ENCODE data around the gene FIGNL1. TPM values are rescaled to one million over a fixed set of nuclear protein-coding genes. Genes with fewer than 3 reads are reported as not detected.

The FIGNL1 gene
- total RNA-seq, 1 experiment from 2014 or later: 28.0 TPM

DNA sequence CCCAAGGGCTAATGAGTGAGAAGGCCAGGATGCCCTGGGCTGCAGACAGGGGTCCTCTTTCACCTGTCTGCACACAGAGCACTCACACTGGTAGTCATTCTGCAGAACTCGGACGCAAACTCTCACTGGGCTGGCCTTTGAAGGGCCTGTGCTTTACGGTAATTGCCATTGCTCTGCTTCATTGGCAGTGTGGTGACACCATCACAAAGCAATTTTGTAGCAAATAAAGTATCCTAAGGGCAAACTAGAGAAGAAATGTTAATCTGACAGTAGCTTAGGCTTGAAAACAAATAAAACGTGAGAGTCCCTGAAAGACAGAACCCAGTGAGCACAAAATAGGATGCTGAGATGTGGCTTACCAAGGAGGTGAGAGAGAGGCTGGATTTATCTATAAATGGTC, 30.6 kb upstream of the FIGNL1 start:
- in situ Hi-C loops (cut with HindIII; ENCODE audit: low pct_unique_long_range_greater_than_20kb, low sequenced_read_pairs): no loop called here
- POLR2A ChIA-PET: no interaction called here
- no peak for DNase-seq (ENCODE audit: low read depth, low spot score)

GRCh38 chr7:50479743-50480517, 29.8 kb upstream of the FIGNL1 start:
- in situ Hi-C loops (cut with HindIII; ENCODE audit: low pct_unique_long_range_greater_than_20kb, low sequenced_read_pairs) (no loop called here), intact Hi-C loops (cut with micrococcal nuclease; ENCODE audit: unreplicated experiment) (no loop called here)
- no peak for ATAC-seq
- Histone ChIP-seq H3K36me3 (ENCODE audit: control insufficient read depth, insufficient read depth, low read length) (no peaks in the 10 kb centered on the region), H3K4me1 (ENCODE audit: control insufficient read depth, insufficient read depth, low read length) (no peaks in the 10 kb centered on the region), H3K27me3 (ENCODE audit: control insufficient read depth, insufficient read depth, low read length) (no peaks in the 10 kb centered on the region), H3K9me3 (ENCODE audit: control insufficient read depth, insufficient read depth, low read depth, low read length) (no peaks in the 10 kb centered on the region), H3K27ac (ENCODE audit: low read length) (no peak overlapping the region), H3K4me3 (ENCODE audit: low read depth in 2 of 2, low read length in 2 of 2) (no peak overlapping the region)
- BruUV-seq (replicated peaks): no TSS peak
- TF ChIP-seq POLR2AphosphoS5 (IDR thresholded peaks at IDR 0.05; ENCODE audit: low read depth, low read length) (no peak), TCF7L2 (IDR thresholded peaks at IDR 0.05; ENCODE audit: low read depth, low read length) (no peak), SIN3A (IDR thresholded peaks at IDR 0.05; ENCODE audit: borderline replicate concordance, insufficient read depth, low read depth, low read length) (no peak)
- TF ChIP-seq, protein P1, sequence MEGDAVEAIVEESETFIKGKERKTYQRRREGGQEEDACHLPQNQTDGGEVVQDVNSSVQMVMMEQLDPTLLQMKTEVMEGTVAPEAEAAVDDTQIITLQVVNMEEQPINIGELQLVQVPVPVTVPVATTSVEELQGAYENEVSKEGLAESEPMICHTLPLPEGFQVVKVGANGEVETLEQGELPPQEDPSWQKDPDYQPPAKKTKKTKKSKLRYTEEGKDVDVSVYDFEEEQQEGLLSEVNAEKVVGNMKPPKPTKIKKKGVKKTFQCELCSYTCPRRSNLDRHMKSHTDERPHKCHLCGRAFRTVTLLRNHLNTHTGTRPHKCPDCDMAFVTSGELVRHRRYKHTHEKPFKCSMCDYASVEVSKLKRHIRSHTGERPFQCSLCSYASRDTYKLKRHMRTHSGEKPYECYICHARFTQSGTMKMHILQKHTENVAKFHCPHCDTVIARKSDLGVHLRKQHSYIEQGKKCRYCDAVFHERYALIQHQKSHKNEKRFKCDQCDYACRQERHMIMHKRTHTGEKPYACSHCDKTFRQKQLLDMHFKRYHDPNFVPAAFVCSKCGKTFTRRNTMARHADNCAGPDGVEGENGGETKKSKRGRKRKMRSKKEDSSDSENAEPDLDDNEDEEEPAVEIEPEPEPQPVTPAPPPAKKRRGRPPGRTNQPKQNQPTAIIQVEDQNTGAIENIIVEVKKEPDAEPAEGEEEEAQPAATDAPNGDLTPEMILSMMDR (IDR thresholded peaks at IDR 0.05): no peak
- TF ChIP-seq, protein P2, sequence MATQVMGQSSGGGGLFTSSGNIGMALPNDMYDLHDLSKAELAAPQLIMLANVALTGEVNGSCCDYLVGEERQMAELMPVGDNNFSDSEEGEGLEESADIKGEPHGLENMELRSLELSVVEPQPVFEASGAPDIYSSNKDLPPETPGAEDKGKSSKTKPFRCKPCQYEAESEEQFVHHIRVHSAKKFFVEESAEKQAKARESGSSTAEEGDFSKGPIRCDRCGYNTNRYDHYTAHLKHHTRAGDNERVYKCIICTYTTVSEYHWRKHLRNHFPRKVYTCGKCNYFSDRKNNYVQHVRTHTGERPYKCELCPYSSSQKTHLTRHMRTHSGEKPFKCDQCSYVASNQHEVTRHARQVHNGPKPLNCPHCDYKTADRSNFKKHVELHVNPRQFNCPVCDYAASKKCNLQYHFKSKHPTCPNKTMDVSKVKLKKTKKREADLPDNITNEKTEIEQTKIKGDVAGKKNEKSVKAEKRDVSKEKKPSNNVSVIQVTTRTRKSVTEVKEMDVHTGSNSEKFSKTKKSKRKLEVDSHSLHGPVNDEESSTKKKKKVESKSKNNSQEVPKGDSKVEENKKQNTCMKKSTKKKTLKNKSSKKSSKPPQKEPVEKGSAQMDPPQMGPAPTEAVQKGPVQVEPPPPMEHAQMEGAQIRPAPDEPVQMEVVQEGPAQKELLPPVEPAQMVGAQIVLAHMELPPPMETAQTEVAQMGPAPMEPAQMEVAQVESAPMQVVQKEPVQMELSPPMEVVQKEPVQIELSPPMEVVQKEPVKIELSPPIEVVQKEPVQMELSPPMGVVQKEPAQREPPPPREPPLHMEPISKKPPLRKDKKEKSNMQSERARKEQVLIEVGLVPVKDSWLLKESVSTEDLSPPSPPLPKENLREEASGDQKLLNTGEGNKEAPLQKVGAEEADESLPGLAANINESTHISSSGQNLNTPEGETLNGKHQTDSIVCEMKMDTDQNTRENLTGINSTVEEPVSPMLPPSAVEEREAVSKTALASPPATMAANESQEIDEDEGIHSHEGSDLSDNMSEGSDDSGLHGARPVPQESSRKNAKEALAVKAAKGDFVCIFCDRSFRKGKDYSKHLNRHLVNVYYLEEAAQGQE (IDR thresholded peaks at IDR 0.05; ENCODE audit: insufficient read depth in 1 of 2, low read depth in 2 of 2, low read length in 1 of 2): no peak
- POLR2A ChIA-PET: no interaction called here
- DNase-seq (ENCODE audit: low read depth, low spot score): no peak
- CTCF ChIA-PET: no interaction called here

More for the DNA sequence above, 30.6 kb upstream of the FIGNL1 start:
- intact Hi-C loops (cut with micrococcal nuclease; ENCODE audit: unreplicated experiment): no loop called here
- Histone ChIP-seq H3K27ac (ENCODE audit: low read length) (no peak overlapping the region), H3K36me3 (ENCODE audit: control insufficient read depth, insufficient read depth, low read length) (no peaks in the 10 kb centered on the region), H3K4me1 (ENCODE audit: control insufficient read depth, insufficient read depth, low read length) (no peaks in the 10 kb centered on the region), H3K9me3 (ENCODE audit: control insufficient read depth, insufficient read depth, low read depth, low read length) (no peaks in the 10 kb centered on the region), H3K4me3 (ENCODE audit: low read depth in 2 of 2, low read length in 2 of 2) (no peak overlapping the region), H3K27me3 (ENCODE audit: control insufficient read depth, insufficient read depth, low read length) (no peaks in the 10 kb centered on the region)
- CTCF ChIA-PET: interaction anchor here (0.6 kb wide), 1 partner anchor 12 kb away, joined by 3 read pairs; no protein-coding TSS in a partner anchor
- BruUV-seq (replicated peaks): no TSS peak
- no peak for ATAC-seq
- TF ChIP-seq POLR2AphosphoS5 (IDR thresholded peaks at IDR 0.05; ENCODE audit: low read depth, low read length): no peak
- TF ChIP-seq, protein P1 (IDR thresholded peaks at IDR 0.05): no peak
- no peak for TF ChIP-seq SIN3A (IDR thresholded peaks at IDR 0.05; ENCODE audit: borderline replicate concordance, insufficient read depth, low read depth, low read length)

Measured in Panc1 (cell line).